A549 (cell line): Measurements from ENCODE around the gene MAPKAPK3. TPM values are rescaled to one million over a fixed set of nuclear protein-coding genes. Genes with fewer than 3 reads are reported as not detected.
A peak's percentile ranks its signal among the peaks of the same experiment; 100 is the strongest.

Experiments
- ATAC-seq, 2 experiments: fragments of 200-7000 bp in 1 of 2; fragments of >200 bp in 1 of 2; cut with Nextera tagmentation in 1 of 2; cut with Tn5 transposase in 1 of 2; 3 replicates each; pipeline versions ENCODE4 v1.8.0 to v1.9.1; 2018 to 2020; ENCODE audit warnings: mild to moderate bottlenecking in 1 of 2, moderate library complexity in 1 of 2
- CTCF ChIA-PET: fragments of 300-600 bp; sonication (Branson Sonifier 250); formaldehyde crosslinking; extraction: SDS; loops from one replicate; lab custom pipeline; 2021; ENCODE audit warnings: antibody characterized with exemption, inconsistent platforms; lab: Yijun Ruan, JAX
- POLR2A ChIA-PET: fragments of 350-600 bp; formaldehyde crosslinking; extraction: SDS; loops from one replicate; lab custom pipeline; 2021; ENCODE audit warnings: antibody characterized with exemption, inconsistent platforms; lab: Yijun Ruan, JAX
- DNase-seq, 2 experiments: peaks; one replicate each; pipeline versions ENCODE4 v3.0.0 to v3.0.0-alpha.2; 2011 to 2016; ENCODE audit warnings: low read depth in 1 of 2, low spot score in 1 of 2
- FAIRE-seq: peaks from 2 replicates; lab custom pipeline; 2011; peaks lifted over from hg19 to GRCh38; lab: Jason Lieb, UNC
- H3K27ac ChIP-seq, 2 experiments: fragments of >200 bp; sonication (Bioruptor Twin); formaldehyde crosslinking; 3 replicates each; pipeline ENCODE4 v1.5.1; 2016 to 2017
- H3K4me1 ChIP-seq: fragments of >200 bp; sonication (Bioruptor Twin); formaldehyde crosslinking; 3 replicates; pipeline ENCODE4 v1.6.1; 2016
- H3K4me2 ChIP-seq: fragments of >200 bp; sonication (Bioruptor Twin); formaldehyde crosslinking; 3 replicates; pipeline ENCODE4 v1.6.1; 2016
- H3K4me3 ChIP-seq: fragments of >200 bp; sonication (Bioruptor Twin); formaldehyde crosslinking; 3 replicates; pipeline ENCODE4 v1.5.1; 2016
- H3K9me3 ChIP-seq: fragments of >200 bp; sonication (Bioruptor Twin); formaldehyde crosslinking; 3 replicates; pipeline ENCODE4 v1.6.1; 2016
- ATOH8 ChIP-seq: fragments of 250-450 bp; sonication (Bioruptor Pico); IDR thresholded peaks from 2 replicates; pipeline ENCODE4 v1.5.0; 2020; ENCODE audit warnings: low read depth, mild to moderate bottlenecking, moderate library complexity
- CBX2 ChIP-seq: fragments of 200-600 bp; sonication (generic); IDR thresholded peaks from 2 replicates; pipeline ENCODE4 v1.6.1; 2016; ENCODE audit warnings: low read depth, mild to moderate bottlenecking, borderline replicate concordance
- CBX8 ChIP-seq: fragments of 200-600 bp; sonication (generic); IDR thresholded peaks from 2 replicates; pipeline ENCODE4 v1.6.1; 2016
- EP300 ChIP-seq, 2 experiments: fragments of >200 bp; sonication (Bioruptor Twin); formaldehyde crosslinking; IDR thresholded peaks; 2 replicates in 1 of 2; 3 replicates in 1 of 2; pipeline ENCODE4 v1.6.1; 2016 to 2017
- FOXS1 ChIP-seq: fragments of 250-450 bp; sonication (Bioruptor Pico); IDR thresholded peaks from 2 replicates; pipeline ENCODE4 v1.5.0; 2020; ENCODE audit warnings: mild to moderate bottlenecking, moderate library complexity
- HEYL ChIP-seq: fragments of 250-450 bp; sonication (Bioruptor Pico); IDR thresholded peaks from 2 replicates; pipeline ENCODE4 v1.8.0; 2021; ENCODE audit warnings: mild to moderate bottlenecking, moderate library complexity
- HOXB13 ChIP-seq: fragments of 250-450 bp; sonication (Bioruptor Pico); IDR thresholded peaks from 2 replicates; pipeline ENCODE4 v1.5.0; 2020; ENCODE audit warnings: low read depth, mild to moderate bottlenecking, moderate library complexity
- JUN ChIP-seq, 2 experiments: fragments of >200 bp; sonication (Bioruptor Twin); formaldehyde crosslinking; IDR thresholded peaks; 2 replicates in 1 of 2; 3 replicates in 1 of 2; pipeline ENCODE4 v1.6.1; 2016 to 2017
- KDM1A ChIP-seq: fragments of 200-600 bp; sonication (generic); IDR thresholded peaks from 2 replicates; pipeline ENCODE4 v1.6.1; 2016; ENCODE audit warnings: low read depth, mild to moderate bottlenecking
- KDM5A ChIP-seq: fragments of 200-600 bp; sonication (generic); IDR thresholded peaks from 2 replicates; pipeline ENCODE4 v1.6.1; 2016; ENCODE audit warnings: antibody characterized with exemption, mild to moderate bottlenecking
- NFE2L2 ChIP-seq: fragments of 150-350 bp; conservative IDR thresholded peaks from 2 replicates; pipeline ENCODE4 v1.6.1; 2014; ENCODE audit warnings: low read length
- NPAS2 ChIP-seq: fragments of 250-450 bp; sonication (Bioruptor Pico); IDR thresholded peaks from 2 replicates; pipeline ENCODE4 v1.8.0; 2022; ENCODE audit warnings: mild to moderate bottlenecking, moderate library complexity, borderline replicate concordance
- PHF8 ChIP-seq: fragments of 200-600 bp; sonication (generic); IDR thresholded peaks from 2 replicates; pipeline ENCODE4 v1.6.1; 2016; ENCODE audit warnings: low read depth, mild to moderate bottlenecking, antibody characterized with exemption, moderate library complexity, borderline replicate concordance
- POLR2A ChIP-seq: IDR thresholded peaks from 2 replicates; pipeline ENCODE4 v1.6.1; 2012; ENCODE audit warnings: mild to moderate bottlenecking, low read length
- RAD21 ChIP-seq, 2 experiments: fragments of >200 bp in 1 of 2; sonication (Bioruptor Twin) in 1 of 2; formaldehyde crosslinking in 1 of 2; IDR thresholded peaks in 1 of 2; conservative IDR thresholded peaks in 1 of 2; 2 replicates in 1 of 2; 3 replicates in 1 of 2; pipeline ENCODE4 v1.6.1; 2012 to 2018; ENCODE audit warnings: inconsistent platforms in 1 of 2
- RCOR1 ChIP-seq: fragments of 150-350 bp; IDR thresholded peaks from 2 replicates; pipeline ENCODE4 v1.6.1; 2014; ENCODE audit warnings: antibody characterized with exemption, low read length, low read depth
- SMC3 ChIP-seq: fragments of >200 bp; sonication (Bioruptor Twin); formaldehyde crosslinking; IDR thresholded peaks from 3 replicates; pipeline ENCODE4 v1.6.1; 2018; ENCODE audit warnings: inconsistent platforms
- ZC3H11A ChIP-seq: fragments of 450-650 bp; IDR thresholded peaks from 2 replicates; pipeline ENCODE4 v1.6.1; 2014; ENCODE audit warnings: antibody characterized with exemption, mild to moderate bottlenecking
- ZFP36 ChIP-seq: fragments of 450-650 bp; IDR thresholded peaks from 2 replicates; pipeline ENCODE4 v1.6.1; 2014; ENCODE audit warnings: borderline replicate concordance; ENCODE audit not compliant: partially characterized antibody
- ZSCAN20 ChIP-seq: fragments of 250-450 bp; sonication (Bioruptor Pico); IDR thresholded peaks from 2 replicates; pipeline ENCODE4 v1.8.0; 2022; ENCODE audit warnings: mild to moderate bottlenecking, moderate library complexity
- WGBS: methylation state at CpG from one replicate; pipeline ENCODE4 v1.1.6; 2017; ENCODE audit errors: missing lambda C conversion rate; 5-methylcytosine and 5-hydroxymethylcytosine counted together
- polyA plus RNA-seq, 4 experiments: library from polyadenylated mRNA; depleted of rRNA in 3 of 4; stranded (reverse); fragments of >200 nt; fragmentation: RNase III in 1 of 4; extraction: RNeasy Plus Mini Kit Qiagen cat#74134 plus additional on column Dnase treatment in 1 of 4; gene quantifications; 2 replicates in 3 of 4; 3 replicates in 1 of 4; pipeline ENCODE4 v1.2.3, GENCODE V29; 2011 to 2017
- TF ChIP-seq, protein P1 (sequence below): fragments of 150-350 bp; IDR thresholded peaks from 2 replicates; pipeline ENCODE4 v1.6.1; 2014; ENCODE audit warnings: low read depth, mild to moderate bottlenecking, low read length
- TF ChIP-seq, protein P2 (sequence below): fragments of >200 bp; sonication (Bioruptor Twin); formaldehyde crosslinking; IDR thresholded peaks from 3 replicates; pipeline ENCODE4 v1.5.1; 2016

The MAPKAPK3 gene
- polyA plus RNA-seq, 2 of the 4 experiments (the other 2 are of a cell fraction): 14.6 to 16.5 TPM

DNA sequence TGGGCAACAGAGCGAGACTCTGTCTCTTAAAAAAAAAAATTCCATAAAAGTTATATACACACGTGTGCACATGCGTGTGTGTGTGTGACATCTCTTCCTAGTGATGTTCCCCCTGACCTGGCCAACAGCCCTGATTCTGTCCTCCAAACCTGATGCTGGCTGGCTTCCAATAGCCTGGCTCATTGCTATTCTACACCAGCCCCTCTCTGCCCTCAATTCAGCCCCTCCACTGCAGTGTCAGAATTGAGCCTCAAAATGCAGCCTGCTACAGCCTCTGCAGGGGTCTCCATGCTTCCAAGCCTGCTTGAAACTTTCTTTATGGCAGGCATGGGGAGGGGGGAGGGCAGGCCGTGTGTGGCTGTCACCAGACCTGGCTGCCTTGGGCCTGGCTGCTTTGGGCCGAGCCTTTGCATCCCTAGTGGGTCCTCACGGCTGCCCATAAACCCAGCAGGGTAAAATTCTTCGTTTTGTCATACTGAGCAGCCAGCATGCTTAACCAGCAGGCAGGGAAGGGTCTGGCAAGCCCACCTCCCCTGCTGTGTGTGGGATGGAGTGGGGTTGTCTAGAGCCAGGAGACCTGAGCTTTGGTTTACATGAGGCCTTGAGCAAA lies 35.1 kb downstream of the MAPKAPK3 start:
- TF ChIP-seq JUN (IDR thresholded peaks at IDR 0.05): no peak
- TF ChIP-seq ZC3H11A: no peak
- TF ChIP-seq, protein P1, sequence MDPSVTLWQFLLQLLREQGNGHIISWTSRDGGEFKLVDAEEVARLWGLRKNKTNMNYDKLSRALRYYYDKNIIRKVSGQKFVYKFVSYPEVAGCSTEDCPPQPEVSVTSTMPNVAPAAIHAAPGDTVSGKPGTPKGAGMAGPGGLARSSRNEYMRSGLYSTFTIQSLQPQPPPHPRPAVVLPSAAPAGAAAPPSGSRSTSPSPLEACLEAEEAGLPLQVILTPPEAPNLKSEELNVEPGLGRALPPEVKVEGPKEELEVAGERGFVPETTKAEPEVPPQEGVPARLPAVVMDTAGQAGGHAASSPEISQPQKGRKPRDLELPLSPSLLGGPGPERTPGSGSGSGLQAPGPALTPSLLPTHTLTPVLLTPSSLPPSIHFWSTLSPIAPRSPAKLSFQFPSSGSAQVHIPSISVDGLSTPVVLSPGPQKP: no peak
- no peak for TF ChIP-seq NFE2L2
- TF ChIP-seq CBX2: no peak
- DNase-seq: no peak
- ChIA-PET CTCF (interaction anchor here (1.1 to 2.2 kb wide), 7 partner anchors 11 to 216 kb away, joined by 3 to 22 read pairs (median 4); no protein-coding TSS in a partner anchor), POLR2A (no interaction called here)
- 61% methylated on average over 6 of the region's 7 CpGs for WGBS
- Histone ChIP-seq H3K27ac (no peak overlapping the region), H3K9me3 (no peaks in the 10 kb centered on the region), H3K4me2 (no peak overlapping the region), H3K4me1 (no peaks in the 10 kb centered on the region), H3K4me3 (no peak overlapping the region)
- no peak for ATAC-seq
- FAIRE-seq: no peak

GRCh38 chr3:50652709-50653108 lies 35.8 kb downstream of the MAPKAPK3 start:
- Histone ChIP-seq H3K9me3 (no peaks in the 10 kb centered on the region), H3K27ac (no peak overlapping the region), H3K4me1 (no peaks in the 10 kb centered on the region), H3K4me3 (no peak overlapping the region), H3K4me2 (no peak overlapping the region)
- CTCF ChIA-PET: interaction anchor here (0.8 to 2.2 kb wide), 10 partner anchors 10 to 216 kb away, joined by 3 to 22 read pairs (median 4); no protein-coding TSS in a partner anchor
- POLR2A ChIA-PET: no interaction called here
- TF ChIP-seq SMC3 (peak; percentile 26; the same call in 2 of the 3 replicates), HOXB13 (no peak), KDM1A (no peak), ZFP36 (no peak), RCOR1 (no peak), RAD21 (conservative IDR thresholded peaks at IDR 0.05 in 1 of 2, IDR thresholded peaks at IDR 0.05 in 1 of 2) (peak; percentile 32 to 48; a peak in 4 of 5 replicates), KDM5A (no peak)
- TF ChIP-seq, protein P2, sequence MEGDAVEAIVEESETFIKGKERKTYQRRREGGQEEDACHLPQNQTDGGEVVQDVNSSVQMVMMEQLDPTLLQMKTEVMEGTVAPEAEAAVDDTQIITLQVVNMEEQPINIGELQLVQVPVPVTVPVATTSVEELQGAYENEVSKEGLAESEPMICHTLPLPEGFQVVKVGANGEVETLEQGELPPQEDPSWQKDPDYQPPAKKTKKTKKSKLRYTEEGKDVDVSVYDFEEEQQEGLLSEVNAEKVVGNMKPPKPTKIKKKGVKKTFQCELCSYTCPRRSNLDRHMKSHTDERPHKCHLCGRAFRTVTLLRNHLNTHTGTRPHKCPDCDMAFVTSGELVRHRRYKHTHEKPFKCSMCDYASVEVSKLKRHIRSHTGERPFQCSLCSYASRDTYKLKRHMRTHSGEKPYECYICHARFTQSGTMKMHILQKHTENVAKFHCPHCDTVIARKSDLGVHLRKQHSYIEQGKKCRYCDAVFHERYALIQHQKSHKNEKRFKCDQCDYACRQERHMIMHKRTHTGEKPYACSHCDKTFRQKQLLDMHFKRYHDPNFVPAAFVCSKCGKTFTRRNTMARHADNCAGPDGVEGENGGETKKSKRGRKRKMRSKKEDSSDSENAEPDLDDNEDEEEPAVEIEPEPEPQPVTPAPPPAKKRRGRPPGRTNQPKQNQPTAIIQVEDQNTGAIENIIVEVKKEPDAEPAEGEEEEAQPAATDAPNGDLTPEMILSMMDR: peak; percentile 24; the same call in 1 of the 3 replicates
- DNase-seq: peak; percentile 16 to 18
- FAIRE-seq: no peak
- WGBS: 60% methylated on average over 2 of the region's 2 CpGs
- ATAC-seq: peak in 1 of 2 experiments; percentile 73; a peak in 3 of 6 replicates

- CTCF ChIA-PET: interaction anchor here (1.3 to 2.2 kb wide), 5 partner anchors 9 to 39 kb away, joined by 3 to 22 read pairs (median 8); no protein-coding TSS in a partner anchor
- POLR2A ChIA-PET: no interaction called here
- DNase-seq (no peak), ATAC-seq (no peak), FAIRE-seq (no peak)
- no peak overlapping the region for H3K4me2 ChIP-seq
- H3K4me1 ChIP-seq: no peaks in the 10 kb centered on the region
- 47% methylated on average over 3 of the region's 3 CpGs for WGBS
- no peaks in the 10 kb centered on the region for H3K9me3 ChIP-seq
- H3K4me3 ChIP-seq: no peak overlapping the region
- TF ChIP-seq NPAS2 (CRISPR knock-in tag) (no peak), PHF8 (no peak), ATOH8 (CRISPR knock-in tag) (no peak), FOXS1 (CRISPR knock-in tag) (no peak), RCOR1 (no peak), EP300 (IDR thresholded peaks at IDR 0.05) (no peak), HEYL (CRISPR knock-in tag) (no peak), POLR2A (no peak), NFE2L2 (no peak), CBX8 (no peak), ZSCAN20 (CRISPR knock-in tag) (no peak), ZC3H11A (no peak)
- H3K27ac ChIP-seq: no peak overlapping the region
Observed at GRCh38 chr3:50653937-50654595, 37.1 kb downstream of the MAPKAPK3 start.
